ENCODE measurements around the gene CNIH3.

CNIH3 gene

DNA sequence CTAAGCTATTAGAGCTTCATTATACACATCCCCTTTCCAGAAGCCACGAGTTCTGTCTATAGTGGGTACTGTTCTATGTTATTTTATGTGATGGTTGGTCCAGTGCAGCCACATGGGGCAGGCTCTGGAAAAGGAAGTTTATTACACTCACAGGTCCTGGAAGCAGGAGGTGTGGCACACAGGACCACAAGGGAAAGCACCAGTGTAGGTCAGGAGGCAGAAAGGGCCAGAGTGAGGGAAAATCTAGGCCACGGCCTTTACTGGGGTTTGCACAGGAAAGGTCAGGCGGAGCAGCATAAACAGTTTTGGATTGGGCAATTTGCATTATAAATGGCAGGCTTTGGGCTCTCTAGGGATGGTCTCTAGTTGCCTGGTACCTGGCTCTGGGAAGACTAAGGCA, 21.8 kb upstream of the CNIH3 start:
- TF ChIP-seq CEBPB (IDR thresholded peaks at IDR 0.05) (no peak), TAF1 (IDR thresholded peaks at IDR 0.05; ENCODE audit: low read depth) (no peak), YY1 (IDR thresholded peaks at IDR 0.05; ENCODE audit: low read depth) (no peak), ZBTB7A (IDR thresholded peaks at IDR 0.05; ENCODE audit: low read depth) (no peak), EGR1 (IDR thresholded peaks at IDR 0.05) (no peak), TEAD4 (IDR thresholded peaks at IDR 0.05) (no peak), EP300 (IDR thresholded peaks at IDR 0.05; ENCODE audit: borderline replicate concordance) (no peak), CREB1 (IDR thresholded peaks at IDR 0.05; ENCODE audit: low read depth) (no peak), FOXM1 (IDR thresholded peaks at IDR 0.05; ENCODE audit: borderline replicate concordance, low read depth) (no peak), NFIC (IDR thresholded peaks at IDR 0.05) (no peak), RAD21 (IDR thresholded peaks at IDR 0.05; ENCODE audit: low read depth) (no peak)
- TF ChIP-seq, protein P1, sequence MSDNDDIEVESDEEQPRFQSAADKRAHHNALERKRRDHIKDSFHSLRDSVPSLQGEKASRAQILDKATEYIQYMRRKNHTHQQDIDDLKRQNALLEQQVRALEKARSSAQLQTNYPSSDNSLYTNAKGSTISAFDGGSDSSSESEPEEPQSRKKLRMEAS (IDR thresholded peaks at IDR 0.05), result no peak
- TF ChIP-seq, protein P2, sequence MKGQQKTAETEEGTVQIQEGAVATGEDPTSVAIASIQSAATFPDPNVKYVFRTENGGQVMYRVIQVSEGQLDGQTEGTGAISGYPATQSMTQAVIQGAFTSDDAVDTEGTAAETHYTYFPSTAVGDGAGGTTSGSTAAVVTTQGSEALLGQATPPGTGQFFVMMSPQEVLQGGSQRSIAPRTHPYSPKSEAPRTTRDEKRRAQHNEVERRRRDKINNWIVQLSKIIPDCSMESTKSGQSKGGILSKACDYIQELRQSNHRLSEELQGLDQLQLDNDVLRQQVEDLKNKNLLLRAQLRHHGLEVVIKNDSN (IDR thresholded peaks at IDR 0.05), result no peak
- TF ChIP-seq, protein P3, sequence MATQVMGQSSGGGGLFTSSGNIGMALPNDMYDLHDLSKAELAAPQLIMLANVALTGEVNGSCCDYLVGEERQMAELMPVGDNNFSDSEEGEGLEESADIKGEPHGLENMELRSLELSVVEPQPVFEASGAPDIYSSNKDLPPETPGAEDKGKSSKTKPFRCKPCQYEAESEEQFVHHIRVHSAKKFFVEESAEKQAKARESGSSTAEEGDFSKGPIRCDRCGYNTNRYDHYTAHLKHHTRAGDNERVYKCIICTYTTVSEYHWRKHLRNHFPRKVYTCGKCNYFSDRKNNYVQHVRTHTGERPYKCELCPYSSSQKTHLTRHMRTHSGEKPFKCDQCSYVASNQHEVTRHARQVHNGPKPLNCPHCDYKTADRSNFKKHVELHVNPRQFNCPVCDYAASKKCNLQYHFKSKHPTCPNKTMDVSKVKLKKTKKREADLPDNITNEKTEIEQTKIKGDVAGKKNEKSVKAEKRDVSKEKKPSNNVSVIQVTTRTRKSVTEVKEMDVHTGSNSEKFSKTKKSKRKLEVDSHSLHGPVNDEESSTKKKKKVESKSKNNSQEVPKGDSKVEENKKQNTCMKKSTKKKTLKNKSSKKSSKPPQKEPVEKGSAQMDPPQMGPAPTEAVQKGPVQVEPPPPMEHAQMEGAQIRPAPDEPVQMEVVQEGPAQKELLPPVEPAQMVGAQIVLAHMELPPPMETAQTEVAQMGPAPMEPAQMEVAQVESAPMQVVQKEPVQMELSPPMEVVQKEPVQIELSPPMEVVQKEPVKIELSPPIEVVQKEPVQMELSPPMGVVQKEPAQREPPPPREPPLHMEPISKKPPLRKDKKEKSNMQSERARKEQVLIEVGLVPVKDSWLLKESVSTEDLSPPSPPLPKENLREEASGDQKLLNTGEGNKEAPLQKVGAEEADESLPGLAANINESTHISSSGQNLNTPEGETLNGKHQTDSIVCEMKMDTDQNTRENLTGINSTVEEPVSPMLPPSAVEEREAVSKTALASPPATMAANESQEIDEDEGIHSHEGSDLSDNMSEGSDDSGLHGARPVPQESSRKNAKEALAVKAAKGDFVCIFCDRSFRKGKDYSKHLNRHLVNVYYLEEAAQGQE (IDR thresholded peaks at IDR 0.05; ENCODE audit: low read depth), result no peak

DNA sequence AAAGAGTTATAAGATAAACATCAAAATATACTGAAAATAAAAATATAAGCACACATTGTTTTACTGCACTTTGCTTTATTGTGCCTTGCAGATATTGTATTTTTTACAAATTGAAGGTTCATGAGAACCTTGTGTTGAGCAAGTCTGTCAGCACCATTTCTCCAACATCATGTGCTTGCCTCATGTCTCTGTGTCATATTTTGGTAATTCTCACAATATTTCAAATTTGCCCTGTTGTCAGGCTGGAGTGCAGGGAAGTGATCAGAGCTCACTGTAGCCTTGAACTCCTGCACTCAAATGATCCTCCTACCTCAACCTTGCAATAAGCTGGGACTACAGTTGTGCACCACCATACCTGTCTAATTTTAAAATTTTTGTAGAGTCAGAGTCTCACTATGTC, 21.3 kb upstream of the CNIH3 start:
- TF ChIP-seq YY1 (IDR thresholded peaks at IDR 0.05; ENCODE audit: low read depth) (no peak), TEAD4 (IDR thresholded peaks at IDR 0.05) (no peak), EGR1 (IDR thresholded peaks at IDR 0.05) (no peak), NFIC (IDR thresholded peaks at IDR 0.05) (no peak), CEBPB (IDR thresholded peaks at IDR 0.05) (no peak), FOXM1 (IDR thresholded peaks at IDR 0.05; ENCODE audit: borderline replicate concordance, low read depth) (no peak), RAD21 (IDR thresholded peaks at IDR 0.05; ENCODE audit: low read depth) (no peak), EP300 (IDR thresholded peaks at IDR 0.05; ENCODE audit: borderline replicate concordance) (no peak), CREB1 (IDR thresholded peaks at IDR 0.05; ENCODE audit: low read depth) (no peak), TCF12 (IDR thresholded peaks at IDR 0.05; ENCODE audit: low read depth) (no peak), ZBTB7A (IDR thresholded peaks at IDR 0.05; ENCODE audit: low read depth) (no peak)
- TF ChIP-seq, protein P2 (IDR thresholded peaks at IDR 0.05), result no peak
- TF ChIP-seq, protein P3 (IDR thresholded peaks at IDR 0.05; ENCODE audit: low read depth), result no peak
- TF ChIP-seq, protein P1 (IDR thresholded peaks at IDR 0.05), result no peak

DNA sequence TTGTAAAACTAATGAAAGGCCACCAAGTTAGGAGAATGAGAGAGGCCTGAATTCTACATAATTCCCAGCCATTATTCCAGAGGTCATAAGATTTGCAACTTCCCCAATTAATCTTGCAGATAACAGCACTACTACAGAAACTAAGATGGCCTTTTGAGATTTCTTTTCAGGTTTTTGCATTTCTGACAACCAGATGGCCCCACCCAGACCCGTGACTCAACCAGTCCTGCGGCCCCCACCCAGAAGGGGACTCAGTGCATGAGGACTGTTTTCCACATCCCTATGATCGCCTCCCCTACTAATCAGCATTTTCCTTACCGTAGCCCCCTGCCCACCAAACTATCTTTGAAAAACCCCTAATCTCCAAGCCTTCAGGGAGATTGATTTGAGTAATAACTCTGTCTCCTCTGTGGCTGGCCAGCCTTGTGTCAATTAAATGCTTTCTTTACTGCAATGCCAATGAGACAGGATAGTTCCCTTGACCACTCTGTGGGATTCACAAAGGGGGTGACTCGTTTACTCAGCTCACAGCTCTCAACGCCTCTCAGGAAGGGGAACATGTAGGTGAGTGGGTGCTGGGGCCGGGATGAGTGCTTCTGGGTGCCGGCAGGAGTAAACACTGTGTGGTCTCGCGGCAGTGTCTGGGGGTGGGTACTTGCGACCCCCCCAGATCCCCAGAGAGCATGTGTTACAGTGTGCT, 10.5 kb upstream of the CNIH3 start:
- TF ChIP-seq TEAD4 (IDR thresholded peaks at IDR 0.05) (no peak), CREB1 (IDR thresholded peaks at IDR 0.05; ENCODE audit: low read depth) (no peak), YY1 (IDR thresholded peaks at IDR 0.05; ENCODE audit: low read depth) (no peak)
- TF ChIP-seq, protein P3 (IDR thresholded peaks at IDR 0.05; ENCODE audit: low read depth), result no peak
- TF ChIP-seq, protein P2 (IDR thresholded peaks at IDR 0.05), result no peak
